ENCODE results near the gene LTBP1. TPM values are rescaled to one million over a fixed set of nuclear protein-coding genes. Genes with fewer than 3 reads are reported as not detected.
"Not testable (repeated sequence)": the region's sequence is repeated elsewhere in the genome, so short reads cannot be mapped to it uniquely, and the experiment has no call there.

The LTBP1 gene
- total RNA-seq, 1 experiment from 2014 or later = 1.2 TPM

GRCh38 chr2:33139949-33140348 is 193.2 kb downstream of the LTBP1 start:
- no peak for DNase-seq (ENCODE audit: low spot score)

DNA sequence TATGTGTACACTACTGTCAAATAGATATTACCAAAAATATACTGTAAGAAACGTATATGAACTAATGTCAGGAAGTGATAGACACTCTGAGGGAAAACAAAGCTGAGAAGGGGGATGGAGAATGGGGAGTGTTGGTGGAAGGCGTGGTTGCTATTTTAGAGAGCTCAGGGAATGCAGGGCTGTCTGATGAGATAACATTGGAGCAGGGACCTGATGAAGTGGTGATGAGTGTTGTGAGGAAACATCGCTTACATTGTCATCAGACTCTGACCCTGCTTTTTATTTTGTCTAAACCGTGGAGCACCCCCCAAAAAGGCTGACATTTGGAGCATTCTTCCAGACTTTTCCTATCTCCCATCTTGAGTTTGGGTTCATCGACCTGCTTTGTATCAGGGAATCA is 194.7 kb downstream of the LTBP1 start:
- DNase-seq (ENCODE audit: low spot score) = no peak

- no peak for DNase-seq (ENCODE audit: low spot score)
These were observed 196.1 kb downstream of the LTBP1 start for GRCh38 chr2:33142810-33143209.

- no peak for DNase-seq (ENCODE audit: low spot score)
These were observed 197.5 kb downstream of the LTBP1 start for GRCh38 chr2:33144243-33144642.

- no peak for DNase-seq (ENCODE audit: low spot score)
These were observed 198.7 kb downstream of the LTBP1 start for GRCh38 chr2:33145459-33145858.

GRCh38 chr2:33146102-33146501 is 199.3 kb downstream of the LTBP1 start:
- no peak for DNase-seq (ENCODE audit: low spot score)

- no peak for DNase-seq (ENCODE audit: low spot score)
These were observed 206.3 kb downstream of the LTBP1 start for GRCh38 chr2:33153008-33153407.

- DNase-seq (ENCODE audit: low spot score) = no peak
These were observed 211.8 kb downstream of the LTBP1 start for GRCh38 chr2:33158482-33159003.

GRCh38 chr2:33160191-33160590 is 213.4 kb downstream of the LTBP1 start:
- no peak for DNase-seq (ENCODE audit: low spot score)

- DNase-seq (ENCODE audit: low spot score) = no peak
These were observed 219.6 kb downstream of the LTBP1 start for GRCh38 chr2:33166287-33166881.

DNA sequence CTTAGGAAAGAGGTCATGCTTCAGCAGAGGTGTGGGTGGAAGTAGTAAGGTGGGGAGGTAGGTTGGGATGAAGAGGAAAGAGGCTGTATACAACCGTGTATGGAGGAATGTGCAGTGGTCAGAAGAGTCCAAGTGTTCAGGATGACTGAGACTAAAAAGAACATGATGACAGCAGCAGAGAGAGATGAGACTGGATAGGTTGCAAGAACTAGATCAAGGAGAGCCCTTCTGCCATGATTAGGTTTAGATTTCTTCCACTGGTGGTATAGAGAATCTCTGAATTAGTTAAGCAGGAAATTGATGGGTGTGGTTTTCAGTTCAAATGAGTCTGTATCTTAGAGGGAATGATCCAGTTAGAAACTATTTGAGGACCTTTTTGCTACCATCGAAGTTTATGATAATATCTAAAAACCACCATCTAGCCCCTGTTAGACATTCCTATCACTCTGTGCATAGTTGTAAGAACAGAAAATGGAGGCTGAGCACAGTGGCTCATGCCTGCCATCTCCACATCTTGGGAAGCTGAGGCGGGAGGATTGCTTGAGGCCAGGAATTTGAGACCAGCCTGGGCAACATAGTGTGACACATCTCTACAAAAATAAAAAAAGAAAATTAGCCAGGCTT is 221.0 kb downstream of the LTBP1 start:
- no peak for DNase-seq (ENCODE audit: low spot score)

GRCh38 chr2:33168425-33168824 is 221.7 kb downstream of the LTBP1 start:
- no peak for DNase-seq (ENCODE audit: low spot score)

- DNase-seq (ENCODE audit: low spot score) = no peak
These were observed 222.2 kb downstream of the LTBP1 start for GRCh38 chr2:33168922-33169321.

- not testable (repeated sequence) for DNase-seq (ENCODE audit: low spot score)
These were observed 223.5 kb downstream of the LTBP1 start for GRCh38 chr2:33170251-33170650.

DNA sequence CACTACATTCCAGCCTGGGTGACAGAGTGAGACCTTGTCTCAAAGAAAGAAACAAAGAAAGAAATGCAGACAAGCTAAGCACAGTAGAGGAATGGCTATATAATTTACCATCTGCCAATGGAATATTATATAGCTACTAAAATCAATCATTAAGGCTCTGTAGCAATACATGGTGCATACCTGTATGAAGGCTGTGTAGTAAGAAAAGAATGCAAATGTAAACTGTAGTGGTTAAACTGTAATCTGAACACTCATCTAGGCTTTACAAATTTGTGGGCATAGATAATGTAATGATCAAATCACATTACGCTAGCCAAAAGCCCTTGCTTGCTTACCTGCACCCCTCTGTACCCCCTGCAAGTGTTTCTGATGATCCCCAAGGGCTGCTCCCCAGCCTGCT is 230.9 kb downstream of the LTBP1 start:
- DNase-seq (ENCODE audit: low spot score) = no peak

DNA sequence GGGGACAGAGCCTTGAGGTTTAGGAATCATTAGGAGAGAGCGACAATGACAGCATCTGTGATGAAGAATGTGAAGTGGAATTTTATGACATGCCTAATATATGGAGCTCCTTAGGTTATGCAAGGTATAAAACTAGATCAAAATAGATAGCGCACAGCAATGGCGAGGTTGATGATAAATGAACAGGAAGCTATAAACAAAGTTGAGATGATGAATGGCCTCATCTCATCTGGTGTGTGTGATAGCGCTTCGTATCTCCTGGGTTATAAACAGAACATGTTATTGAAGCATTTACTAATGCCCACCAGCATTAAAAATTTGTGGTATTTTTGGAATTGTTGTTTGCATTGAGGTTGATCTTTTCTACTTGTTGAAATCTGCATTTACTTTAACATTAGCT is 231.5 kb downstream of the LTBP1 start:
- no peak for DNase-seq (ENCODE audit: low spot score)

DNA sequence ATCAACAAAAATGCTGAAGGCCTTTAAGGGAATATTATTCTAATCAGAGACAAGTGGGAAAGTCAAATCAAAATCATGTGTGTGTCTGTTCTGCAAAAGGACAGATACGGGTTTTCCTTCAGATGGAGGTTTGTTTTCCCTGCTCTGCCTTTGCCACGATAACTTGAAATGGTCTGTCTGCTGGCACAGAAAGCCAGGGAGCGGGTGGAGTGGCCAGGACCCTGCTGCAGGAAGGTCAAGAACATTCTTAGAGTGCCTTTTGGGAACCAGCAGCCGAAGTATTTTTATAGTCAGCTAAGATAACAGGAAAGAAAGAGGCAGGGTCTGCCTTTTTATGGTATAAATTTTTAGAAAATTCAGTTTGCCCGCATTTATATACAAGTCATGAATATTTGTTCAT is 234.2 kb downstream of the LTBP1 start:
- no peak for DNase-seq (ENCODE audit: low spot score)

DNA sequence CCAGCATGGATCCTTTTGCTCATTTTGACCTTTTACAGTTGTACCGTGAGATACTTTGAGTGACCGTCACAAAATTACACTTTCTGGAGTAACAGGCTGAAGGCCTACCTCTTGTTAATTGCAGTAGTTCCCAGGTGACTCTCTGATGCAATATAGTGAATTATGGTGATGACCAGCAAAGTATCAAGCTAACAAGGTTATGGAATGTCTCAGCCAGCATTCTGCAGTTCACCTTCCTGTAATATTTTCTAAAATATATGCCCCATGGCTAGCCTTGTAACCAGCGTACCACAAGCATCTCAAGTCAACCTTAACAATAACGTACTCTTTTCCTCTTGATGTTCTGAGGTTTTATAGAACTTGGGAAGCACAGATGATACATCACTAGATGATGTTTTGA is 234.7 kb downstream of the LTBP1 start:
- DNase-seq (ENCODE audit: low spot score) = no peak

DNA sequence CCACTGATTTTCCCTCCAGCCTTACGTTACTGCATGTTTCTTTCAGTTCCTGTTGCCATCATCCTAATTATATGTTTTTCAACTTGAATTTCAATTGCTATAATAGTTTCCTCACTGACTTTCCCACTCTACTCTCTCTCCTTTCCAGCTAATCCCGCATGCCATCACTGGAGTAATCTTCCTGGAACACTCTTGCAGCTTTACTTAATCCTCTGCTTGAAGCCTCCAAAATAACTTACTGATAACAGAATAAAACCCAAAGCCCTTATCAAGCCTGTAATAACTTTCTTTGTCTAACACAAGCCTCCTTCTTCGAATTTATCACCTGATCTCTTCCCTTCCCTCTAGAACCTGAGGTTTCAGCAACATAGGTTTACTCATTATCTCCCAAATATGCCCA is 237.3 kb downstream of the LTBP1 start:
- no peak for DNase-seq (ENCODE audit: low spot score)

GRCh38 chr2:33186937-33187336 is 240.2 kb downstream of the LTBP1 start:
- no peak for DNase-seq (ENCODE audit: low spot score)

- no peak for DNase-seq (ENCODE audit: low spot score)
These were observed 242.0 kb downstream of the LTBP1 start for GRCh38 chr2:33188799-33189198.

DNA sequence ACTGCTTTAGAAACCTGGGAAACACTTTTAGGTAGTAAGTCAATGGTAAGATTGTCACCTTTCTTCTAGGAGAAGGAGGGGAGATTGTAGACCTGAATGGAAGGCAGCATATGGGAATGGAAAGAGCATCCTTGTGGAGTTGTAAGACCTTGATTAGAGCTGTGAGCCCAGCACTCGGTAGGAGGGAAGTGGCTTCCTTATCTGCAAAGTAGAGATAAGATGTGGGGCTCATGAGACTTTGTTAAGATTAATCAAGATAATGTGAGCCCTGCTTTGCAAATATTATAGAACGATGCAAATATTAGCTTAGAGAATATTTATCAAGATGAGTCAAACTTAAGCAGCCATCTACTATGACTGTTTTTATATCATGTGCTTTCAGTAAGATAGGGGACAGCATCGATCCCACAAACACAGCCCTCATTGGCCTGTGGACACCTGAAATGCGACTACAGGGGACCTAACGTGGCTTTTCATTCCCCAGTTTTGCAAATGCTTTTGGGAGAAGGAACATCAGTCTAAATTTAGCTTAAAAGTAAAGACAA is 243.7 kb downstream of the LTBP1 start:
- DNase-seq (ENCODE audit: low spot score) = no peak

GRCh38 chr2:33195891-33196290 is 249.1 kb downstream of the LTBP1 start:
- no peak for DNase-seq (ENCODE audit: low spot score)
